Mucosa of descending colon (tissue), 3 donors: ENCODE measurements around the gene GRM4. TPM values are rescaled to one million over a fixed set of nuclear protein-coding genes. Genes with fewer than 3 reads are reported as not detected.

Experiments used
- ATAC-seq: fragments of 200-7000 bp; cut with Tn5 transposase; one replicate; pipeline ENCODE4 v1.9.1; 2020; ENCODE audit warnings: mild to moderate bottlenecking, moderate library complexity
- DNase-seq, 3 donors: peaks; one replicate each; pipeline ENCODE4 v3.0.0-alpha.2; 2020
- H3K36me3 ChIP-seq: fragments of 200-600 bp; one replicate; pipeline ENCODE4 v1.8.0; 2021; ENCODE audit warnings: low read depth, mild to moderate bottlenecking
- H3K4me1 ChIP-seq: fragments of 200-600 bp; one replicate; pipeline ENCODE4 v1.8.0; 2021; ENCODE audit warnings: low read depth, mild to moderate bottlenecking
- H3K4me3 ChIP-seq: fragments of 200-600 bp; one replicate; pipeline ENCODE4 v1.8.0; 2021; ENCODE audit warnings: mild to moderate bottlenecking
- H3K9me3 ChIP-seq: fragments of 200-600 bp; one replicate; pipeline ENCODE4 v1.8.0; 2021; ENCODE audit warnings: mild to moderate bottlenecking
- CTCF ChIP-seq: fragments of 200-600 bp; IDR thresholded peaks from one replicate; pipeline ENCODE4 v1.8.0; 2022; ENCODE audit warnings: antibody characterized with exemption, mild to moderate bottlenecking
- intact Hi-C, 2 donors: fragments of 100-400 bp; cut with DNase I in 1 of 2; cut with micrococcal nuclease in 1 of 2; formaldehyde crosslinking; loops; one replicate each; pipeline versions ENCODE4 v1.11.0 to v1.11.1; 2022; cut with DNase I, micrococcal nuclease
- total RNA-seq, 3 donors: library from RNA; stranded (reverse); fragmentation: NEBNext Ultra II Directional in 2 of 3; extraction: Animal tissue kit (Norgen Biotek cat#: 25700) in 2 of 3; gene quantifications; one replicate each; pipeline versions ENCODE4 v1.2.1 to v1.2.4, GENCODE V29; 2021 to 2023
- donor health status: DM: no; HTN: no; CAD: no; lungs with moderate emphysema.
- donor health status: DM: no; HTN: no; CAD: no.
- donor health status: DM: no; HTN: yes; CAD: no.

The GRM4 gene
- total RNA-seq, 3 donors from 2014 or later, result 0.22 to 0.25 TPM; not detected in 1

DNA sequence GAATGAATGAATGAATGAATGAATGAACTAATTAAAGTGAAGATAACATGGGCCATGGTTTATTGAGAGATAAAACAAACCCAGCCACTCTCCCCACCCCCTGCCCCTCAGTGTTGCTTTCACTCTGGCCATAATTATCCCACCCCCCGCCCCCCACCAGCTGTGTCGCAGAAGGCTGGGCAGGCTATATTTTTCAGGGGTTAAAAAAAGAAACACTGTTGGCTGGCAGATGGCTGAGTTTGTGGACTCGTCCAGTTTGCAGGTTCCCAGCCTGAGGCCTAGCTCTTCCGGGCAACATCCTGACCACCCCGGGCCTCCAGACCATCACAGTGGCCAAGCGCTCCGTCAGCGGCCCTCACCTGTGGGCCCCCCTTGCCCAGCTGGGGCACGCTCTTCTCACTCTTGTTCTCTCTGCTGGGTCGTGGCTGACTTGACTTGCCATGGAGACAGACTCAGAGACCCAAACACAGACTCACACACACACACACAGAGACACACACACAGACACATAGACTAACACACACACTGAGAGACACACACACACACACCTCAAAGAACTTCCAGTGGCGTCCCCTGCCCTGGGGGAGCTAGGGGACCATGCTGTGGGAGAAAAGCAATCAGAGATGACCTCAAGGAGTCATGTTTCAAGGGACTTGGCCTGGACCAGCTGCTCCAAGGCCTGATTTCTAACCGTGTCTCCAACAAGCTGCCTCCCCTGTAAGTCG is 2.2 kb upstream of the GRM4 start:
- intact Hi-C loops, result no loop called here
- DNase-seq (peak in 1 of 3 donors; percentile 30), ATAC-seq (no peak)
- Histone ChIP-seq H3K36me3 (no peaks in the 10 kb centered on the region), H3K4me3 (no peak overlapping the region), H3K9me3 (no peaks in the 10 kb centered on the region), H3K4me1 (peaks cover 21% of the 10 kb centered on the region)
- no peak for TF ChIP-seq CTCF

DNA sequence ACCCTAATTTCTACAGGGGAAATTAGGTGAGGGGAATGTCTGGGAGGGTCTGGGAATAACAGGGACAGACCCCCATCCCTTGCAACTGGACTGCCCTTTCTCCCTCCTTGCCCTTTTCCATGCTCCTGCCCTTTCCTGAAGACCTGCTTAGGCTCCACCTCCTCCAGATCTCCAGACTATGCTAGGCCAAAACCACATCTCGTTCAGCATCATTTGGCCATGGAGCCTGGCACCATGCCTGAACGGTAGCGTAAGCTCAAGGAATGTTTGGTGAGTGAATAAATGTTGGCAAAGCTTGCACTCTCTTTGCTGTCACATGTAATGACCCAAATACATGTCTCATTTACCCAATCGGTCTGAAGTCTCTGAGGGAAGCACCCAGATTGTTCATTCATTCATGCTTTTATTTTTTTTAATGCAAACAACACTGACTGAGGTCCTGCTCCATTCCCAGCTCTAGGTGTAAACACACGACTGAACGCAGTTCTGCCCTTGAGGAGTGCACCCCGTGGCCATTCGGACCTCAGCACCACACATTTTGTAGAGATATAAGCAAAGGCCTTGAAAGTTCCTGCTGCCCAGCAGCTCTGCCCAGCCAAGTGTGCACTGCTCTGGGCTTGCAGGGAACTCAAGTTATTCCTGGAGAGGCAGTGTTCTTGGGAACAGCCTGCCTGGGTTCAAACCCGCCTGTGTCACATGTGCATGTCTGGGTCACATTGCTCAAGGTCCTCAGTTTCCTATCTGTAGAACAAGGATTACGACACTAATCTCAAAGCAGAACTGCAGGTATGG is 1.1 kb upstream of the GRM4 start:
- intact Hi-C loops, result no loop called here
- ATAC-seq (no peak), DNase-seq (peak in 1 of 3 donors; percentile 10)
- no peak for TF ChIP-seq CTCF
- Histone ChIP-seq H3K4me1 (peaks cover 21% of the 10 kb centered on the region), H3K9me3 (no peaks in the 10 kb centered on the region), H3K36me3 (no peaks in the 10 kb centered on the region), H3K4me3 (no peak overlapping the region)

DNA sequence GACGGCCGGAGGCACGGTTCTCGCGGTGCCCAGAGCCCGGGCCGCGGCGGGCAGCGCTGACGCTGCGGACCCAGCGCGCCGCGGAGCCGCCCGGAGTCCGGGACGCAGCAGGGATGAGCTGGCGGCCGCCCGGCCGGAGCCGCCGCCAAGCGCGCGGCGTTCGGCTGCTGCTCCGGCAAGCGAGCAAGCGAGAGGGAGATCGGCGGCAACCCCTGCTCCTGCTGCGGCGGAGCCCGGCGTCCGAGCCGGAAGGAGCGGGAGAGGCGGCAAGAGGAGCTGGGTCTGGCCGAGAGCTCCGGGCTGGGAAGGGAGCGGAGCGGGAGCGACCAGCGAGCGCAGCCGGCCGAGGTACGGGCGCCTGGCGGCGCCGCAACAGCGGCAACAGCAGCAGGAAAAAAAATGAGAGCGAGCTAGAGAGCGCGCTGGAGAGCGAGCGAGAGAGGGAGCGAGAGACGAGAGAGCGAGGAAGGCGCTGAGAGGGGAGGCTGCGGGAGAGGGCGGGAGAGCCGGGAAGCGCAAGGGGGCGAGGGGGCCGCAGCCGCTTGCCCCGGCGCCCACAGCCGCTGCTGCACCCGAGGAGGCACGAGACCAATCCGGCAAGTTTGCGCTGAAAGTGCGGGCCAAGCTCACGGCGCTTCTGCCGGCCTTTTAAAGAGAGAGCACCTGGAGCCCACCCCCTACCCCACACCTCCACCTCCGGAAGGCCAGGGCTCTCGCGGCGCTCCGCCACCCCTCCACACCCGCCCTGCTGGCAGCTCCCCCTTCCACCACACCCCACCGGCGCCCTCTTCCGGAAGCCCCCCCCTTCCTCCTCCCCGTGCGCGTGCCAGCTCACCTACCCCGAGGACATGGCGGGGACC is 496 bp downstream of the GRM4 start:
- ATAC-seq, result peak; percentile 51
- peaks cover 21% of the 10 kb centered on the region for H3K4me1 ChIP-seq
- DNase-seq, result peak in 2 of 3 donors; percentile 40 to 48
- H3K36me3 ChIP-seq, result no peaks in the 10 kb centered on the region
- no peak overlapping the region for H3K4me3 ChIP-seq
- intact Hi-C loops, result no loop called here
- no peak for TF ChIP-seq CTCF
- H3K9me3 ChIP-seq, result no peaks in the 10 kb centered on the region

GRCh38 chr6:34144581-34145160 is 1.2 kb downstream of the GRM4 start:
- H3K36me3 ChIP-seq, result no peaks in the 10 kb centered on the region
- no peak for DNase-seq
- peaks cover 21% of the 10 kb centered on the region for H3K4me1 ChIP-seq
- no peak for ATAC-seq
- H3K9me3 ChIP-seq, result no peaks in the 10 kb centered on the region
- intact Hi-C loops, result no loop called here
- no peak for TF ChIP-seq CTCF
- H3K4me3 ChIP-seq, result no peak overlapping the region

DNA sequence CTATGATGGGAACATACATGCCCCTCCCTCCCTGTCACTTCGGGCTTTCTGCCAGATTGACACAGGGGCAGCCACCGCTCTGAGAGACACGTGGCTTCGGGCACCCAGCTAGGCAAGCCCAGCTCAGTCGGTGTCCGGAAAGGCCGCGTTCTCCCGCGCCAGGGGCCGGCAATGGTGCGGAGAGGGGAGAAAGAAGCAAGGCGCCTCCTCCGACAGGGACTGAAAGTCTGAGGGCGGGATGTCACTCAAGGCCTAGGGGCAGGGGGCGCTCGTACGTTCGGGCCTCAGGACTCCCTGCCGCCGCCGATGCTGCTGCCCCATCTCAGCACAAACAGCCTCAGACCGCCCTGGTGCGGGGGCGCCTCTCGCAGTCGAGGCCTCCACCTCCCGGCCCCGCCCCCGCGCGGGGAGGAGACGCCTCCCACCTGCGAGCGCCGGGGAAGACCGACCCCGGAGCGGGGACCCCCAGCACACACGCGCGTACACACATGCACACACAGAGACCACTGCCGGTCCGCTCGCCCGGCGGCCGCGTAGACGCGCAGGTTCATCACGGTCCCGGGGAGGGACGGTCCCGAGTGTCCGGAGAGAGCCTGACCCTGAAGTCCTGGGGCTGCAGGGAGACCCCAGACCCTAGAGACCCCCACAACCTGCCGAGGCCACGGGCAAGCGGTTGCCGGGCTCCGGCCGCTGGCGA is 1.9 kb downstream of the GRM4 start:
- H3K9me3 ChIP-seq, result no peaks in the 10 kb centered on the region
- ATAC-seq (peak; percentile 14), DNase-seq (peak in 1 of 3 donors; percentile 16)
- intact Hi-C loops, result no loop called here
- TF ChIP-seq CTCF, result no peak
- no peaks in the 10 kb centered on the region for H3K36me3 ChIP-seq
- H3K4me3 ChIP-seq, result no peak overlapping the region
- peaks cover 21% of the 10 kb centered on the region for H3K4me1 ChIP-seq
